Fibroblast of the conjunctiva (primary cell): ENCODE data around the gene PFKL.
"Not testable (repeated sequence)": the region's sequence is repeated elsewhere in the genome, so short reads cannot be mapped to it uniquely, and the experiment has no call there.

Experiments used
- DNase-seq: peaks from one replicate; pipeline ENCODE4 v3.0.0-alpha.2; 2010; ENCODE audit warnings: low read depth

PFKL gene

GRCh38 chr21:44347911-44348451 lies 48.1 kb downstream of the PFKL start:
- no peak for DNase-seq

- DNase-seq: no peak
Observed at GRCh38 chr21:44348861-44349260, 49.0 kb downstream of the PFKL start.

GRCh38 chr21:44349416-44349846 lies 49.6 kb downstream of the PFKL start:
- DNase-seq: no peak

GRCh38 chr21:44349847-44350772 lies 50.3 kb downstream of the PFKL start:
- no peak for DNase-seq

GRCh38 chr21:44350773-44351481 lies 51.1 kb downstream of the PFKL start:
- no peak for DNase-seq

GRCh38 chr21:44351535-44352252 lies 51.8 kb downstream of the PFKL start:
- no peak for DNase-seq

GRCh38 chr21:44352253-44352860 lies 52.5 kb downstream of the PFKL start:
- DNase-seq: no peak

- DNase-seq: no peak
Observed at GRCh38 chr21:44353191-44353970, 53.5 kb downstream of the PFKL start, which contains the start of gene TRPM2. TRPM2 (plus strand) TSS chr21:44353621; CDS start chr21:44353701, 80 bp downstream.

GRCh38 chr21:44354001-44354405 lies 54.1 kb downstream of the PFKL start:
- no peak for DNase-seq

- no peak for DNase-seq
Observed at GRCh38 chr21:44354775-44355771, 55.2 kb downstream of the PFKL start.

GRCh38 chr21:44356160-44356559 lies 56.3 kb downstream of the PFKL start:
- no peak for DNase-seq

GRCh38 chr21:44356636-44357035 lies 56.8 kb downstream of the PFKL start:
- no peak for DNase-seq

- no peak for DNase-seq
Observed at GRCh38 chr21:44357064-44357837, 57.4 kb downstream of the PFKL start.

- DNase-seq: no peak
Observed at GRCh38 chr21:44359396-44359795, 59.5 kb downstream of the PFKL start.

GRCh38 chr21:44360159-44360558 lies 60.3 kb downstream of the PFKL start:
- no peak for DNase-seq

- DNase-seq: not testable (repeated sequence)
Observed at GRCh38 chr21:44361903-44362302, 62.0 kb downstream of the PFKL start.

GRCh38 chr21:44363278-44363677 lies 63.4 kb downstream of the PFKL start:
- no peak for DNase-seq

GRCh38 chr21:44364151-44365053 lies 64.5 kb downstream of the PFKL start:
- DNase-seq: no peak
